ENCODE results near the gene EIPR1. TPM values are rescaled to one million over a fixed set of nuclear protein-coding genes. Genes with fewer than 3 reads are reported as not detected.

The EIPR1 gene
- total RNA-seq, 2 donors from 2014 or later = 13.5 TPM

- no peak for DNase-seq
- TF ChIP-seq CTCF (IDR thresholded peaks at IDR 0.05) (no peak), POLR2A (IDR thresholded peaks at IDR 0.05) (no peak)
- H3K27ac ChIP-seq = no peak overlapping the region
- H3K9me3 ChIP-seq = peaks cover 0 to 12% (median 0%) of the 10 kb centered on the region in 3 donors
- ATAC-seq = no peak
- H3K4me3 ChIP-seq = no peak overlapping the region
- WGBS, 2 donors = 67 to 77% methylated on average over 3 to 5 of the region's 6 CpGs
- H3K36me3 ChIP-seq (replicated peaks in 1 of 2; ENCODE audit: insufficient read depth in 1 of 2, low read depth in 2 of 2) = no peaks in the 10 kb centered on the region
- H3K4me1 ChIP-seq = no peaks in the 10 kb centered on the region
- no peaks in the 10 kb centered on the region for H3K27me3 ChIP-seq
- intact Hi-C loops (cut with DNase I) = no loop called here
Measured at GRCh38 chr2:3246406-3246805, 131.2 kb downstream of the EIPR1 start.

- DNase-seq (no peak), ATAC-seq (no peak)
- 92 to 93% methylated on average over 7 of the region's 7 CpGs for WGBS, 2 donors
- intact Hi-C loops (cut with DNase I) = no loop called here
- H3K9me3 ChIP-seq = peaks cover 0 to 7% (median 0%) of the 10 kb centered on the region in 3 donors
- no peaks in the 10 kb centered on the region for H3K27me3 ChIP-seq
- H3K27ac ChIP-seq = no peak overlapping the region
- H3K4me3 ChIP-seq = no peak overlapping the region
- TF ChIP-seq CTCF (IDR thresholded peaks at IDR 0.05) (no peak), POLR2A (IDR thresholded peaks at IDR 0.05) (no peak)
- no peaks in the 10 kb centered on the region for H3K36me3 ChIP-seq (replicated peaks in 1 of 2; ENCODE audit: insufficient read depth in 1 of 2, low read depth in 2 of 2)
- no peaks in the 10 kb centered on the region for H3K4me1 ChIP-seq
Measured at GRCh38 chr2:3244486-3244885, 133.1 kb downstream of the EIPR1 start.

- peaks cover 0 to under 1% (median 0%) of the 10 kb centered on the region in 3 donors for H3K9me3 ChIP-seq
- no peaks in the 10 kb centered on the region for H3K27me3 ChIP-seq
- H3K4me3 ChIP-seq = no peak overlapping the region
- no peaks in the 10 kb centered on the region for H3K4me1 ChIP-seq
- 98 to 100% methylated on average over 2 to 6 of the region's 6 CpGs for whole genome bisulfite sequencing, 2 donors
- no peak overlapping the region for H3K27ac ChIP-seq
- H3K36me3 ChIP-seq (replicated peaks in 1 of 2; ENCODE audit: insufficient read depth in 1 of 2, low read depth in 2 of 2) = no peaks in the 10 kb centered on the region
- intact Hi-C loops (cut with DNase I) = no loop called here
- ATAC-seq (no peak), DNase-seq (no peak)
- TF ChIP-seq CTCF (IDR thresholded peaks at IDR 0.05) (no peak), POLR2A (IDR thresholded peaks at IDR 0.05) (no peak)
Measured at GRCh38 chr2:3243804-3244203, 133.8 kb downstream of the EIPR1 start.

- intact Hi-C loops (cut with DNase I) = no loop called here
- TF ChIP-seq CTCF (IDR thresholded peaks at IDR 0.05) = no peak
- TF ChIP-seq POLR2A (IDR thresholded peaks at IDR 0.05) = no peak
- peak in 1 of 4 donors; percentile 10 for DNase-seq
Measured at GRCh38 chr2:3242747-3243369, 134.8 kb downstream of the EIPR1 start.

More at GRCh38 chr2:3242747-3243369, 134.8 kb downstream of the EIPR1 start:
- Histone ChIP-seq H3K4me1 (no peaks in the 10 kb centered on the region), H3K27ac (no peak overlapping the region), H3K4me3 (no peak overlapping the region), H3K9me3 (no peaks in the 10 kb centered on the region), H3K36me3 (replicated peaks in 1 of 2; ENCODE audit: insufficient read depth in 1 of 2, low read depth in 2 of 2) (no peaks in the 10 kb centered on the region), H3K27me3 (no peaks in the 10 kb centered on the region)
- no peak for ATAC-seq
- WGBS, 2 donors = 65 to 83% methylated on average over 9 of the region's 9 CpGs
